GM19372 (cell line): Measurements from ENCODE around the gene LRRK2.
A peak's percentile ranks its signal among the peaks of the same experiment; 100 is the strongest.

ENCODE experiments used
- ATAC-seq: cut with Tn5 transposase; IDR thresholded peaks from one replicate; pipeline ENCODE4 v1.9.1; 2021; ENCODE audit warnings: mild to moderate bottlenecking, low read depth, moderate library complexity; ENCODE audit not compliant: unreplicated experiment

The LRRK2 gene

DNA sequence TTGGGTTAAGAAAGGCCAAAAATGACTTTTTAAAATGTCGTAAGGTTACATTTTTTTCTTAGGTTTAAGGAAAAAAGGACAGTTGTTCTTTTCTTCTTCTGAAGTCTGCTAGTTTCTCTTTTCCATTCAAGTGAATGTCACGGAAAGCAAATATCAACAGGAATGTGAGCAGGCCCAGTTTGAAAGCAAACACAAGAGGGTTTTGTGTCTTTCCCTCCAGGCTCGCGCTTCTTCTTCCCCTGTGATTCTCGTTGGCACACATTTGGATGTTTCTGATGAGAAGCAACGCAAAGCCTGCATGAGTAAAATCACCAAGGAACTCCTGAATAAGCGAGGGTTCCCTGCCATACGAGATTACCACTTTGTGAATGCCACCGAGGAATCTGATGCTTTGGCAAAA lies 85.4 kb downstream of the LRRK2 start:
- no peak for ATAC-seq

DNA sequence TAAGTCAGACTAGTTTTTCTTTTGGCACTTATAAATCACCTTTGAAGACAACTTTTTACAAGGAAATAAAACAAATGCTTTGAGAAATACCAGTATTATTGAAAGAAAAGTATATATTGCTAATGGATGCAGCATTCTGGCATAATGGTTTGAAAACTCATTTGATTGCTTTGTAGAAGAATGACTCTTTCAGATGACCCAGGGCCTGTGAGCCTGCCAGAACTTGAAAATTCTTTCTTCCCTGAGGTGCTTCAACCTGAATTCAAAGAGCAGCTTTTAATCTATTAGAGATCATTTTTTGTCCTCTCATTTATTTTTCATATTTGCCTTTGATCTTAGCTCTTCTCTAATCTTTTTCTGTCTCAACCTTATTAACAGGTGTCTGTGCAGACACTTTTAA lies 87.4 kb downstream of the LRRK2 start:
- ATAC-seq, result no peak

DNA sequence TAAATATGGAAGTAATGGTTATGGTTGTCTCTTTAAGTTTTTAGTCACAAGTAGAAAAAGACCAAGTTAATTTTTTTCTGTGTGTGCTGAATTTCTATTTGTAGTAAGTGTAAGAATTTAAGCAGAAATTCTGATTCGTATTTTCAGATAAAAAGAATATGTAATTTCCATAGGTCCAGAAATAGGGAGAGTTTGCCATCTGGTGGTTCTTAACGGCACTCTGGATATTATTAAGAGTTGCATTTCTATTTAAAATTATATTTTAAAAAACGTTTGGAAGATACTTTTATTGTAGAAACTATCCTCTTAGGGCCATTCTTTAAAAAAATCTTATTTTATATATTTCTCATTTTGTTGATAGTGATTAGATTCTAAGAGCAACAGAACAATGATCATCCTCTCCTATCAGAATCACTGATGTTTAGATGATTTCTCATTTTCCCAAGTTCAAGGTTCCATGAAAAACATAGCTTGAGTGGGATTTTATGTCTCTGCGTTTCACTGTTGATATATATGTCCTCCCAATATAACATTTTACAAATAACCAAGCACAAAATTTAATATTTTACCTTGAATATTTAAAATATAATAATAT lies 88.3 kb downstream of the LRRK2 start:
- no peak for ATAC-seq

DNA sequence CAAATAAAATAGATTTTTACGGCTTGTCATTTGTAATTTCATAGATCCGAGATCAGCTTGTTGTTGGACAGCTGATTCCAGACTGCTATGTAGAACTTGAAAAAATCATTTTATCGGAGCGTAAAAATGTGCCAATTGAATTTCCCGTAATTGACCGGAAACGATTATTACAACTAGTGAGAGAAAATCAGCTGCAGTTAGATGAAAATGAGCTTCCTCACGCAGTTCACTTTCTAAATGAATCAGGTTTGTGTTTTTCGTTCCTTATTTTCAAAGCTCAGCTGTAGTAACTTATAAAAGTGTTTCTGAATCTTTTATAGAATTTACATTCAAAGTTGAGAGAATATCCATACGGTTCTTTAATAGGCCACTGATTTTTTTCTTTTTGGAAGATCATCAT lies 89.1 kb downstream of the LRRK2 start:
- no peak for ATAC-seq

DNA sequence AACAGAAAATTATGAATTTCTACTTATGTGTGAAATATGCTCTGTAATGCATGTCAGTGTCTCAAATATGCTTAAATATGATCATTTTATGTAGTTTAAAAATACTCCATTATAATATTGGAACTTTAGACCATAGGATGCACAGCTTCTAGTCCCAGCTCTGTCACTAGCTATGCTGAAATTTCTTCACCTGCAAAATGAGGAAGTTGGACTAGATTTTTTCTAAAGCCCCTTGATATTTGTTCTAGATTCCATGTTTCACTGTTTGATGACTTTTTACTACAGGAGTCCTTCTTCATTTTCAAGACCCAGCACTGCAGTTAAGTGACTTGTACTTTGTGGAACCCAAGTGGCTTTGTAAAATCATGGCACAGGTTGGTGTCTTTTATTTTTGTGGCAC lies 90.1 kb downstream of the LRRK2 start:
- no peak for ATAC-seq

DNA sequence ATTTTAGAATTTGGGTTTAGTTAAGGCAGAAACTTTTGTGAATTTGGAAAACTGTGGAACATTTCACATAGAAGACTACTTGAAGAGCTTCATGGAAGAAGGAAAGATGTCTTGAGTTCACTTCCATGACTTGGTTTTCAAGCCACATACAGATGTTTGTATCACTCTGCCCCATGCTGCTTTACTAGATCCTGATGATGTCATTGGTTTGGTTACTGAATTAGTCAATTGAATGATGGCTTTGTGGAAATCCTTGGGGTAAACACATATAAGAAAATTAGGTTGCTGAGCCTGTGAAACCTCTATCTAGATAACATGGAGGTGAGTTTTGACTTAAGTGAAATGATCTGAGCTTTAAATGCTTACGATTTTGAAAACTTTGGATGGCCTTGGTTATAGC lies 90.6 kb downstream of the LRRK2 start:
- no peak for ATAC-seq

DNA sequence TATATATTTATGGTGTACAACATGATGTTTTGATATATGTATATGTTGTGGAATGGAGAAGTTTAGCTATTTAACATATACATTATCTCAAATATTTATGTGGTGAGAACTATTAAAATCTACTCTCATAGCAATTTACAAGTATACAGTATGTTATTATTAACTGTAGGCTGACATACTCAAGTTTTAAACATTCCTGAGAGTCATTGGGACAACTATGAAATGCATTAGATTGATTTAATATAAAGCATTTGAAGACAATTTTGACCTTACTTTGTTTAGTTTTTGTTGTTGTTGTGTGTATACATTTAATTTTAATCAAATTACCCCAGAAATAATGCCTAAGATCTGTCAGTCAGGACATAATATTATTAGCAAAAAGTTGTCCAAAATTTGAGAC lies 99.5 kb downstream of the LRRK2 start:
- no peak for ATAC-seq

DNA sequence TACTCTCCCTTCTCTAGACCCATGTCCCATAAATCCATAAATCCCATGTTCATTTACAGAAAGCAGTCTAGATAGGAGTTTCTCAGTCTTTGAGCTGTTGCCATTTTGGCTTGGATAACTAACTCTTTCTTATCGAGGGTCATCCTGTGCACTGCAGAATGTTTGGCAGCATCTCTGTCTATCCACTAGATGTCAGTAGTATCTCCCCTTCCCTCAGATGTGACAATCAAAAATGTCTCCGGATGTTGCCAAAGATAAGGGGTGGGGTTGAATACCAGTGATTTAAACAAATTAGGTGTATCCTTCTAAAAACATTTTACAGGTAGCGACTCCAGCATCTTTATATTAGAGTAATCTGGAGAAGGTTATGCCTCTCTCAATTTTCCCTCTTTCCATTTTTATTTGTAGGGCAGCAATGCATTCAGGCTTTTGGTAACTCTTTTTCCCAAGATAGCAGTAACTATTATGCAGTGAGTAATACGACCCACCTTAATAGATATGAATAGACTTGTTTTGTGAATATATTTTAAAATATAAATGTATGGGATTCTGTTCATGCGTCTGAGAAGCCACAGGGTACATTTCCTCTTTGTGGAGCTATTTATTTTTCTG lies 100.7 kb downstream of the LRRK2 start:
- ATAC-seq, result no peak

DNA sequence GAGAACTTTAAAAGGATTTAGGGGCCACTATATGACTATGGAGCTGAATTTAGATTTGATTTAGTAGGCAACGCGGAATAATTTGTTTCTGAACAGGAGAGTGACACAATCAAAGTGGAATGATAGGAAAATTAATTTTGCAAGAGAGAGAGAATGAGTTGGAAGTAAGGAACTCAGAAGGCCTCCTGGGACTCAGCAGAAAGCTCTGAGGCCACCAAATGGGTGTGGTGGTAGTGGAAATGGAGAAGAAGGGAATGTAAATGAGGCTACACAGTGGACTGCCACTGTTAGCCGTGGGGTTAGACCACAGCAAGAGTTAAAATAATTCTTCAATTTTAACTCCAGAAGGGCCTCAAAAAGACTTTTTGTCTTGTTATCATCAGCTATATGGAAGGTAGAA lies 102.7 kb downstream of the LRRK2 start:
- no peak for ATAC-seq

DNA sequence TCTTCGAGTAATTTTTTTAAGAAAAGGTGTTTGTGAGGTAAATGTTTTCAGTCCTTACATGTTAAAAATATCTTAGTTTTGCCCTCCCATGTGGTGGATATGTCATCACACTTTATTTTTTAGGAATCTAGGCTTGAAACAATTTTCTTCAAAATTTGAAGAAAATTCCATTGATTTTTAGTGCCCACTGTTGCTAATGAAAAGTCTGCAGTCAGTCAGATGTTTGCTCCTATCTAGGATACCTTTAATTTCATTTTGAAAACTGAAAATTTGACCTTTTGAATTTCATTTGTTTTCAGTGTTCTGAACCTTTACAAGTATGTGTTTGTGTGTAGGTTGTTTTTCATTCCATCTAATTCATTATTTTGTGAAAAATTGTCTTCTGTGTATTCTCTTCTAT lies 105.4 kb downstream of the LRRK2 start:
- no peak for ATAC-seq

DNA sequence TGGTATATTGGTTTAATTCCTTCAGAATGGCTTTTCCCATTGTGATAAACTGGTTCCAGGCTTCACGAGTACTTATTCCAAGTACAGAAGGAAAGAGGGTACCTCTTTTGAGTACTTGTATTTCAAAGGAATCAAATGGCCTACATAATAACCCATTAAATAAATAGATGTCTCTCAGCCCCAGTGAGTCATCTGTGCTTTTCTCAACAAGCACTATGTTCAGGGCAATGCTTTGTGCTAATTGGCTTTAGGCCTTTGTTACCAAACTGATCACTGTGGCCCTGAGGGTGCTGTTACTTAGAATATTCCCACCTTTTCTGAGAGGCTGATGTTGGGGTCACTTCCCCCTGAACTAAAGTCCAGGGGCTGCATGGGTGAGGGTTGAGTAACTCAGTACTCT lies 107.1 kb downstream of the LRRK2 start:
- no peak for ATAC-seq

DNA sequence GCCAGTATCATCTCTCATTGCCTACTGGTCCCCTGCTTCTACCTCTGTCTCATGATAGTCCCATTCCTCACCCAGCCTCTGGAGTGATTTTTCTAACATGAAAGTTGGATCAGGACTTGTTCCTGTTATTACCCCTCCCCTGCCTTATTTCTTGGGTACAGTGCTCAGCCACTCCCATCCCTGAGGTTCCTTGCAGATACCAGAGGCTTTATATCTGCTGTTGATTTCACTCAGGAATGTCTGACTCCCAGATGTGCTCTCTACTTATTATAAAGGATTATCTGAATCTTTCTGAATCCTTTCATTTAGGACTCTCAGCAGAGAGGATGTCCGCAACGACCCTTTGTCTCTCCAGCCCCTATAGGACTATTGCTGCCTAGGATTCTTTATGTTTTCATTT lies 111.2 kb downstream of the LRRK2 start:
- ATAC-seq, result no peak

DNA sequence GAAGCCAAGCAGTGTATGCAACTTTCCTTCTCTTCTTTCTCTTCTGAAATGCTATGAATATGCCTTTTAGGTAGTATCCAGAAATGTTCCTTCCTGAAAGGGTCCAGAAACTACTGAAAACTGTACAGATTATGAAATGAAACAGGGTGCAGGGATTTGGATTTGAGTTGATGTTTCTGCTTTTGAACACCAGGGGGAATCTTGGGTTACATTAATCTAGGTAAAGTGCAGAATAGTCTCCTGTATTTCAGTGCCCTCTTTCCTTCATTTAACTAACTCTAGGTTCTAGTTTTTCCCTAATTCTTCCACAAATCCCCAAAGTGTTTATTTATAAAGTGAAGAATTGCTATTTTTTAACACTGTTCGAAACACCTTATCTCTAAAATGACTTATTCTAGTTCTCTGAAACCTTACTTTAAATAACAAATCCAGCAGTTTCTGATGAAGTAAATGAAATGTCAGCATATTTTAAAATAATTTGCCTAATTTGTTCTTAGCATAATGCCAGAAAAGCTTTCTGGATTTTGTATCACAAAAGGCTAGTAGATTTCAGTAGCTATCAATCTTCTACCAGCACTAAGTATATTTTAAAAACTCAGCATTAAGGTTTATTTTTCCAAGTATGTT lies 111.9 kb downstream of the LRRK2 start:
- peak; percentile 68 for ATAC-seq

DNA sequence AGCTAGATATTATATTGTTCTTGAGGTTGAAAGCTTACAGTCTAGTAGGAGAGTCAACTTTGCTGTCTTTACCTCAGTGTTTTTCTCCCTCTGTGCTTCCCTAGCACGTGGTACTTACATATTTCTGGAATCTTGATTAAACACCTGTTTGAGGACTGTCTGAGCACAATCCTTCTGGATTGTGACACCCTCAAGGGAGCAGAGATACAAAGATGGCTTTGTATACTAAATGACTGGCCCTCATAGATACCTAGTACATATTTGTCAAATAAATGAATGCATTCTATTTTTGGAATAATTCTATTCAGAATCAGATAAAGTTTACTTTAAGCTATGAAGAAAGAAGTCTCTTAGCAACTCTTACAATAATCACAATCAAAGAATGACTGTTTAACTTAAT lies 113.3 kb downstream of the LRRK2 start:
- ATAC-seq, result no peak

DNA sequence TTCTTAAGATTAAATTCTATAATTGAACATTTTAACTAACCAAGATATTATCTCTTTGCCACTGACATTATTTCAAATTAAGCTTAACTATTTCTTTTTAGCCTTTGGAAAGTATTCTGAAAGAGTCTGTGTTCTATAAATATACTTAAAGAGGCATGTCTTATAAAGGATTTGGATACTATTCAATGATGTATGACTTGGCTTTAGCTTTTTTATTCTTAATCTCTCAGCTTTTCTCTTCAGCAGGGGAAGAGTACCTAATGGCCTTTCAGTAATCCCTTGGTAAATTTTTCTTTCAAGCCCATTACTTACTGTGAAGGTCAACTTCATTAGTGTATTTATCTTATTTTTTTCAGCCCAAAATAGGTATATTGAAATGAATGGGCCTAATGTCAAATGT lies 113.8 kb downstream of the LRRK2 start:
- ATAC-seq, result no peak

DNA sequence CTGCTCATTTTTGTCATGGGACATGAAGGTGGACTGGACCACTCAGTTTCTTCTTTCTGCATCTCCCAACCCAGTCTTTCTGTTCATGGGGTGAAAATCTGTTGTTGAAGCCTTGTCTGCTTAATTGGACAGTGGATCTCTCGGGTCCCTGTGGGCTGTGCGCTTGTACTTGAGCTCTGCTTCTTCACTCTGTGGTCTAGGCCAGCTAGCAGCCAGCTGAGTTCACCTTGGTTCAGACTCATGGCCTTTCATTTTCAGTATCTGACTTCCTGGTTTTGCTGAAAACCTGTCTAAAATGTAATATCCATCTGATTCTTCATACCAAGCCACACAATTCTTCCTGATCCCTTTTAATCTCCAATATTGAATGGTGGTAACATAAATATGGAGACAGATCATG lies 117.2 kb downstream of the LRRK2 start:
- ATAC-seq, result peak; percentile 89

DNA sequence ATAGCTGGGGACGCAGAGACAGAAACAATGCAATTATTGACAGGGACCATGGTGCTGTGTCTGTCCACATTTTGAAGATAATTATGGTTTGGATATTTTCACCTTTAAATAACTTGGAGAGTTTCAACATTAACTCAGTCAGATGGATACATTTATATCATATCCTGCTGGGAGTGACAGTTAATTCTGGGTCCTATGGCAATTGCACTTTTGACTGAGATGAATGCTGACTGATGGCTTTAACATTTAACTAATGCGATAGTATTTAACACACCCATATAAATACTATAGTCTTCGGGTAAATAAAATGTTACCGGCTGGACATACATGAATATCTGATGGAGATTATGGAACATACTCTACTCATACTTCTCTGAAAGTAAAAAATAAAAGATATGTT lies 118.3 kb downstream of the LRRK2 start:
- no peak for ATAC-seq

DNA sequence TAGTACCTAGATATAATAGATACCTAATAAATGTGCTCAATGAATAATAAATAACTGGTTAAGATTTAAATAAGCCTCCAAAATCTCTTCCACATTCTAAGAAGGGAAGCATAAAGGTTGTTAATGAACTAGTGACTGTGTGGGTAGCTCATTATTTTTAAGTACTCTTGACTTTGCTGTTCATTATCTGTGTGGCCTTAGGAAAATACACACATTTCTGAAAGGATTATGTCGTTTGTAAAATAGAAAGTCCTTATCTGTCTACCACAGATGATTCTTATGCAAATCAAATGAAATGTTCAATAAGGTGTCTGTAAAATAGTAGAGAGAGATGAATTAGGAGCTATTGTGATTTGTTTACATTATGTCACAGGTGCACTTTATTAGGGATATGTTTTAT lies 119.5 kb downstream of the LRRK2 start:
- ATAC-seq, result no peak

DNA sequence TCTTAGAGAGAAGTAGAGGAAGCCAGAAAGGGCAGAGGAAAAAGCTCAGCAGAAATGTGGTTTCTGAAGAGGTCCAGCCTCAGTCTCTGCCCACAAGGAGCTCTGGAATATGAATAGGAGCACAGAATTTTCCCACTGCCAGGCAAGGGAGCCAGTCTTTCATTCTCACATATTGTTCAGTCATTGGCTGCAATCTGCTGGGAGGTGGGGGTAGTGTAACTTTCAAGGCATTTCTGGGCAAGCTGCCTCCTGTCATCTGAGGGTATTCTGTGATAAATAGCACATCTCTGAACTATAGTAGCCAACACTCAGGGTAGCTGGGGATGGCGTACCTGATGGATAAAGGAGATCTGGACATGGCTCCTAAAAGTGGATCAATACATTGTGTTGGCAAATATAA lies 127.2 kb downstream of the LRRK2 start:
- no peak for ATAC-seq

DNA sequence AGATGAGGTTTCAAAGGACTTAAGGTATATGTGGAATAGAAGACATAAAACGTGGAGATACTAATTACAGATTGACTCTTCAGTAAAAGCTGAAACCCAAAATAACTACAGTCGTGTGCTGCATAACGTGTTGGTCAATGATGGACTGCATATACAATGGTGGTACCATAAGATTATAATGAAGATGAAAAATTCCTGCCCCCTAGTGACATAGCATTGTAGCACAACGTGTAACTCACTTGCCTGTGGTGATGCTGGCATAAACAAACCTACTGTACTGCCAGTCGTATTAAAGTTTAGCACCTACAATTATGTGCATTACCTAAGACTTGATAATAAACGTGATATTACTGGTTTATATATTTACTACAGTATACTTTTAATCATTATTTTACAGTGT lies 150.3 kb downstream of the LRRK2 start:
- peak; percentile 76 for ATAC-seq

DNA sequence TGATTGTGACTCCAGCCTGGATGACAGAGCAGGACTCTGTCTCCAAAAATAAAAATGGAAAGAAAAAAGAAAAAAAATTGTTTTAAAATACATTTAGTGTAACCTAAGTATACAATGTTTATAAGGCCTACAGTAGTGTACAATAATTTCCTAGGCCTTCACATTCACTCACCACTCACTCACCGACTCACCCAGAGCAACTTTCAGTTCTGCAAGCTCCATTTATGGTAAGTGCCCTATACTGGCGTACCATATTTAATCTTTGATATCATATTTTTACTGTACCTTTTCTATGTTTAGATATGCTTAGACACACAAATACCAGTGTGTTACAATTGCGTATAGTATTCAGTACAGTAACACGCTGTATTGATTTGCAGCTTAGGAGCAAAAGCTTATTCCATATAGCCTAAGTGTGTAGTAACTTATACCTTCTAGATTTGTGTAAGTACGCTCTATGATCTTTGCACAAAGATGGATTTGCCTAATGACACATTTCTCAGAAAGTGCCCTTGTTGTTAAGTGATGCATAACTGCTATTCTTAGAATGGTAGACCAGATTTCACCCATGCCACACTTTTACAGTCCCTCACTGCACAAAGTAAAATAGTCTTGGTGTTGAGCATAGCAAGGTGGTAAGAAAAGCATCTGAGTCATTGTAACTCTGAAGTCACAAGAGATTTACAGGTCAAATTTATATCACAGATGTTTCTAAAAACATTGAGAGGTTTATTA lies 151.9 kb downstream of the LRRK2 start:
- ATAC-seq, result no peak

DNA sequence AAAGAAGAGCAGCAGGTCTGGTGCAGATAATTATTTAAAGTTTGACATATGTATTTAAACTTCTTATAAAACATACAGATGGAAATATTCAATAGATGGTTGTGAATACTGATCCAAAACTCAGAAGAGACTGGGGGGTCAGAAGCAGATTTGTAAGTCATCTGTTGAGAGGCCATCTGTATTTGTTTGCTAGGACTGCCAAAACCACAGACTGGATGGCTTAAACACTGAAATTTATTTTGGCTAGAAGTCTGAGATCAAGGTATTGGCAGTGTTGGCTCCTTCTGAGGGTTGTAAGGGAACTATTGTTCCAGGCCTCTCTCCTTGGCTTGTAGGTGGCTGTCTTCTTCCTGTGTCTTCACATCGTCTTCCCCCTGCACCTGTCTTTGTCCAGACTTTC lies 153.9 kb downstream of the LRRK2 start:
- ATAC-seq, result no peak
